Measurements from ENCODE around the gene SMIM27. TPM values are rescaled to one million over a fixed set of nuclear protein-coding genes. Genes with fewer than 3 reads are reported as not detected.

The SMIM27 gene
- total RNA-seq, 1 experiment from 2014 or later: 8.1 TPM

DNA sequence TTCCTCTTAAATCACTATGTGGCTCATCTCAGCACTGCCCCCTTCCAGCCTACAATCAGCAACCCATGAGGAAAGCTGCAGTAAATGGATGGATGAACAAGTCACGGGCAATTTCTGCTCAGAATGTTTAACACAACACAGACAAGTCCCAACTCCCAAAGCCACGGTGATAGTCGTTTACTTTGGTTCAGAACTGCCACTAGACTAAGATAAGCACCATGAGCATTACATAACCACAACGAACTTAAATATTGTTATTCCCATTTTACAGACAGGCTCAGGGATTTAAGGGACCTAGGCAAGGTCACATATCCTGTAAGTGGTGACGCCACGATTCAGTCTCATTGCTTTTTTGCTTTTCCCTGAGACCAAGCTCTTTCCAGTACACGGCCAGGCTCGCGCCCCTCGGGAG is 2.0 kb upstream of the SMIM27 start:
- Histone ChIP-seq H3K9ac (ENCODE audit: low read length) (no peak overlapping the region), H3K79me2 (ENCODE audit: insufficient read depth, low read length) (peaks cover 72% of the 10 kb centered on the region), H4K20me1 (ENCODE audit: insufficient read depth) (no peaks in the 10 kb centered on the region), H3K9me2 (ENCODE audit: insufficient read depth) (no peaks in the 10 kb centered on the region), H3K4me2 (ENCODE audit: low read length) (peak overlapping the region; percentile 94), H3K27me3 (ENCODE audit: insufficient read depth, low read length) (no peaks in the 10 kb centered on the region), H3K27ac (ENCODE audit: low read depth, low read length) (no peak overlapping the region; the same call in 1 of the 2 replicates), H3K4me1 (ENCODE audit: control insufficient read depth in 1 of 2, insufficient read depth in 2 of 2, low read length in 2 of 2) (peaks cover 8 to 22% of the 10 kb centered on the region in 2 experiments), H3K36me3 (ENCODE audit: control insufficient read depth in 1 of 2, insufficient read depth in 2 of 2, low read length in 2 of 2) (no peaks in the 10 kb centered on the region; a peak in 2 of 4 replicates), H2AFZ (ENCODE audit: low read depth, low read length, poor library complexity, severe bottlenecking) (no peak overlapping the region), H3K9me3 (ENCODE audit: control insufficient read depth in 1 of 2, insufficient read depth in 1 of 2, low read depth in 1 of 2, low read length in 2 of 2) (no peaks in the 10 kb centered on the region), H3K4me3 (replicated peaks in 1 of 2; ENCODE audit: low read depth in 1 of 2, low read length in 2 of 2) (no peak overlapping the region; a peak in 1 of 4 replicates)
- RAD21 ChIA-PET (ENCODE audit: low non-redundant PET in 1 of 2, low total read pairs in 2 of 2, uncharacterized antibody in 2 of 2, unreplicated experiment in 2 of 2): interaction anchor here in 1 of 2 experiments (0.7 kb wide), 1 partner anchor 24 kb away, joined by 3 read pairs; no protein-coding TSS in a partner anchor
- no peak for DNase-seq (ENCODE audit: low read depth, low spot score)
- POLR2A ChIA-PET: interaction anchor here (0.7 kb wide), 1 partner anchor 15 kb away, joined by 3 read pairs; no protein-coding TSS in a partner anchor
- no peak for TF ChIP-seq JUND (IDR thresholded peaks at IDR 0.05)
- TF ChIP-seq FOSL1 (IDR thresholded peaks at IDR 0.05; ENCODE audit: low read depth): no peak
- TF ChIP-seq CBX3 (IDR thresholded peaks at IDR 0.05; ENCODE audit: low read depth): no peak
- no peak for TF ChIP-seq SRF (IDR thresholded peaks at IDR 0.05; ENCODE audit: low read depth)
- intact Hi-C loops (cut with micrococcal nuclease): no loop called here
- CTCF ChIA-PET: interaction anchor here (1.6 to 1.7 kb wide), 2 partner anchors 23 to 172 kb away, joined by 3 to 6 read pairs; no protein-coding TSS in a partner anchor
- BruUV-seq (replicated peaks): TSS peak; percentile 4
- no peak for ATAC-seq

DNA sequence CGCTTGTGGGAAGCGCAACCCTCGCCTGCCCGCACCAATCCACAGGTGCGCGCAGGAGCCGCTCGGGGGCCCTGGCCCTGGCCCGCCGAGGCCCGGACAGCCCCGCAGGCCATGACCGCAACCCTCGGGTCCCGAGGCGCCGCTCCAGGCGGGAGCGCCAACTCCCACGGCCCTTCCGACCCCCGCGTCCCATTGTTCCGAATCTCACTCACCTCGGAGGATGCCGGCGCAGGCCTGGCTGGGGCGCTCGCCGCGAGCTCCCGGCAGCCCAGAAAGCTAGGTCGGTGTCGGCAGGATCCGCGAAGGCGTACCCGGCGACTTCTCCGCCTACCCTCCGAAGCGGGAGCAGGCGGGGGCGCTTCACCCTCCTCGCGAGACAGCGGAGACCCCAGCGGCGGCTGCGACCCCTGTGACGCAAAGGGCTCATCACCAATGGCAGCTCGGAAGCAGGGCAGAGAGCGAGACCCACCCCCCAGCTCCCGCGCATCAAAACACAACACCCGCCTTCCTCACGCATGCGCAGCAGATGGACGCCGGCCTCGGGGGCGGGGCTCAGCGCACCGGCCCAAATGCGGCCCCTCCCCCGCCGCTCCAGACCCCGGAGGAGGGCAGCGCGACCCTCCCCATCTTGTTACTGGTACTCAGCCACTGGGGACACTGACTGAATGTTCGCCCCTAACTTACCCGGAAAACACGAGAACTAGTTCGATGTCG is 1.4 kb upstream of the SMIM27 start:
- ChIA-PET CTCF (interaction anchor here (1.6 to 1.7 kb wide), 2 partner anchors 24 to 172 kb away, joined by 3 to 6 read pairs; no protein-coding TSS in a partner anchor), POLR2A (interaction anchor here (0.7 kb wide), 1 partner anchor 14 kb away, joined by 3 read pairs; no protein-coding TSS in a partner anchor), RAD21 (ENCODE audit: low non-redundant PET in 1 of 2, low total read pairs in 2 of 2, uncharacterized antibody in 2 of 2, unreplicated experiment in 2 of 2) (interaction anchor here in 1 of 2 experiments (0.7 kb wide), 1 partner anchor 24 kb away, joined by 3 read pairs; no protein-coding TSS in a partner anchor)
- no peaks in the 10 kb centered on the region; a peak in 2 of 4 replicates for H3K36me3 ChIP-seq (ENCODE audit: control insufficient read depth in 1 of 2, insufficient read depth in 2 of 2, low read length in 2 of 2)
- H3K79me2 ChIP-seq (ENCODE audit: insufficient read depth, low read length): peaks cover 72% of the 10 kb centered on the region
- peak overlapping the region; percentile 83 for H3K27ac ChIP-seq (ENCODE audit: low read depth, low read length)
- BruUV-seq (replicated peaks): no TSS peak
- ATAC-seq (peak; percentile 62), DNase-seq (ENCODE audit: low read depth, low spot score) (no peak)
- H3K4me1 ChIP-seq (ENCODE audit: control insufficient read depth in 1 of 2, insufficient read depth in 2 of 2, low read length in 2 of 2): peaks cover 8 to 22% of the 10 kb centered on the region in 2 experiments
- TF ChIP-seq POLR2AphosphoS5 (IDR thresholded peaks at IDR 0.05; ENCODE audit: low read depth, low read length) (0 out of 2 replicates have a peak, but pooled peaks have one; percentile 22), TCF7L2 (IDR thresholded peaks at IDR 0.05; ENCODE audit: borderline replicate concordance, extremely low read depth, insufficient read depth, insufficient read length) (peak; percentile 45), YY1 (IDR thresholded peaks at IDR 0.05; ENCODE audit: extremely low read depth, insufficient replicate concordance, low read depth, low read length) (no peak), CEBPB (IDR thresholded peaks at IDR 0.05; ENCODE audit: low read depth) (no peak)
- TF ChIP-seq, protein P1, sequence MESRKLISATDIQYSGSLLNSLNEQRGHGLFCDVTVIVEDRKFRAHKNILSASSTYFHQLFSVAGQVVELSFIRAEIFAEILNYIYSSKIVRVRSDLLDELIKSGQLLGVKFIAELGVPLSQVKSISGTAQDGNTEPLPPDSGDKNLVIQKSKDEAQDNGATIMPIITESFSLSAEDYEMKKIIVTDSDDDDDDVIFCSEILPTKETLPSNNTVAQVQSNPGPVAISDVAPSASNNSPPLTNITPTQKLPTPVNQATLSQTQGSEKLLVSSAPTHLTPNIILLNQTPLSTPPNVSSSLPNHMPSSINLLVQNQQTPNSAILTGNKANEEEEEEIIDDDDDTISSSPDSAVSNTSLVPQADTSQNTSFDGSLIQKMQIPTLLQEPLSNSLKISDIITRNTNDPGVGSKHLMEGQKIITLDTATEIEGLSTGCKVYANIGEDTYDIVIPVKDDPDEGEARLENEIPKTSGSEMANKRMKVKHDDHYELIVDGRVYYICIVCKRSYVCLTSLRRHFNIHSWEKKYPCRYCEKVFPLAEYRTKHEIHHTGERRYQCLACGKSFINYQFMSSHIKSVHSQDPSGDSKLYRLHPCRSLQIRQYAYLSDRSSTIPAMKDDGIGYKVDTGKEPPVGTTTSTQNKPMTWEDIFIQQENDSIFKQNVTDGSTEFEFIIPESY (IDR thresholded peaks at IDR 0.05; ENCODE audit: extremely low read depth, insufficient replicate concordance, low read length): no peak
- peak overlapping the region; percentile 94 for H3K4me2 ChIP-seq (ENCODE audit: low read length)
- H3K4me3 ChIP-seq (replicated peaks in 1 of 2; ENCODE audit: low read depth in 1 of 2, low read length in 2 of 2): peak overlapping the region; percentile 61 to 83
- no peaks in the 10 kb centered on the region for H3K27me3 ChIP-seq (ENCODE audit: insufficient read depth, low read length)
- H3K9me2 ChIP-seq (ENCODE audit: insufficient read depth): no peaks in the 10 kb centered on the region
- no peak overlapping the region for H2AFZ ChIP-seq (ENCODE audit: low read depth, low read length, poor library complexity, severe bottlenecking)
- H3K9ac ChIP-seq (ENCODE audit: low read length): peak overlapping the region; percentile 75
- intact Hi-C loops (cut with micrococcal nuclease): no loop called here
- no peaks in the 10 kb centered on the region for H4K20me1 ChIP-seq (ENCODE audit: insufficient read depth)
- H3K9me3 ChIP-seq (ENCODE audit: control insufficient read depth in 1 of 2, insufficient read depth in 1 of 2, low read depth in 1 of 2, low read length in 2 of 2): no peaks in the 10 kb centered on the region
